GM12878 (cell line): ENCODE measurements around the gene BMP7. TPM values are rescaled to one million over a fixed set of nuclear protein-coding genes. Genes with fewer than 3 reads are reported as not detected.

Source experiments
- ATAC-seq: fragments of 200-7000 bp; cut with Tn5 transposase; 3 replicates; pipeline ENCODE4 v1.9.1; 2020; ENCODE audit warnings: mild to moderate bottlenecking, moderate library complexity
- BruUV-seq: library from RNA; stranded (reverse); fragments of 400-500 nt; replicated peaks from 2 replicates; lab custom pipeline; 2021; lab: Mats Ljungman, UMichigan
- CTCF ChIA-PET: fragments of 300-600 bp; sonication (Branson Sonifier 250); formaldehyde crosslinking; extraction: SDS; loops from one replicate; lab custom pipeline; 2021; ENCODE audit warnings: inconsistent platforms; lab: Yijun Ruan, JAX
- POLR2A ChIA-PET: fragments of 350-600 bp; formaldehyde crosslinking; extraction: SDS; loops from one replicate; lab custom pipeline; 2021; ENCODE audit warnings: inconsistent platforms; lab: Charles Lee
- RAD21 ChIA-PET: fragments of 300-600 bp; sonication (Branson Sonifier 250); formaldehyde crosslinking; loops from one replicate; lab custom pipeline; 2023; ENCODE audit warnings: antibody characterized with exemption; ENCODE audit not compliant: unreplicated experiment; lab: Charles Lee
- SMC1A ChIA-PET: fragments of 300-600 bp; sonication (Branson Sonifier 250); formaldehyde crosslinking; loops from one replicate; lab custom pipeline; 2023; ENCODE audit not compliant: unreplicated experiment, uncharacterized antibody; lab: Charles Lee
- DNase-seq: peaks from one replicate; pipeline ENCODE4 v3.0.0-alpha.2; 2011; ENCODE audit warnings: low read depth, low spot score
- FAIRE-seq: peaks from 3 replicates; lab custom pipeline; 2011; peaks lifted over from hg19 to GRCh38; lab: Jason Lieb, UNC
- H2AFZ ChIP-seq: 2 replicates; pipeline ENCODE4 v1.6.0; 2011; ENCODE audit warnings: low read depth, low read length, control low read depth; ENCODE audit not compliant: control insufficient read depth
- H3K27ac ChIP-seq: 2 replicates; pipeline ENCODE4 v1.5.1; 2011; ENCODE audit warnings: control low read depth; ENCODE audit not compliant: control insufficient read depth, insufficient read depth
- H3K27me3 ChIP-seq, 2 experiments: replicated peaks in 1 of 2; 2 replicates each; pipeline versions ENCODE4 v1.6.0 to v1.6.1; 2011; ENCODE audit warnings: low read length in 1 of 2; ENCODE audit not compliant: control insufficient read depth in 2 of 2, insufficient read depth in 2 of 2
- H3K36me3 ChIP-seq, 2 experiments: 2 replicates each; pipeline ENCODE4 v1.5.1; 2011; ENCODE audit warnings: low read length in 1 of 2; ENCODE audit not compliant: control insufficient read depth in 2 of 2, insufficient read depth in 2 of 2
- H3K4me1 ChIP-seq: 2 replicates; pipeline ENCODE4 v1.6.1; 2011; ENCODE audit warnings: mild to moderate bottlenecking, low read length, moderate library complexity, mixed read lengths; ENCODE audit not compliant: control insufficient read depth, insufficient read depth
- H3K4me2 ChIP-seq: 2 replicates; pipeline ENCODE4 v1.6.0; 2011; ENCODE audit warnings: control low read depth; ENCODE audit not compliant: control insufficient read depth, insufficient read depth
- H3K4me3 ChIP-seq: fragments of 200-600 bp; sonication (generic); 2 replicates; pipeline ENCODE4 v1.5.1; 2016
- H3K79me2 ChIP-seq: 2 replicates; pipeline ENCODE4 v1.6.0; 2011; ENCODE audit warnings: low read length; ENCODE audit not compliant: control insufficient read depth, insufficient read depth
- H3K9ac ChIP-seq: 2 replicates; pipeline ENCODE4 v1.8.0; 2011; ENCODE audit warnings: low read length, control low read depth, mixed read lengths; ENCODE audit not compliant: control insufficient read depth, insufficient read depth
- H3K9me3 ChIP-seq: replicated peaks from 3 replicates; pipeline ENCODE4 v1.5.1; 2011; ENCODE audit warnings: mild to moderate bottlenecking, low read length; ENCODE audit not compliant: control insufficient read depth, insufficient read depth
- H4K20me1 ChIP-seq: 2 replicates; pipeline ENCODE4 v1.6.0; 2011; ENCODE audit not compliant: control insufficient read depth, insufficient read depth
- CHD2 ChIP-seq: IDR thresholded peaks from 2 replicates; pipeline ENCODE4 v1.6.1; 2011; ENCODE audit warnings: low read depth, low read length, improper control_type of control experiment, borderline replicate concordance
- CHD4 ChIP-seq: fragments of 200-600 bp; sonication (generic); IDR thresholded peaks from 2 replicates; pipeline ENCODE4 v1.6.1; 2016; ENCODE audit warnings: mild to moderate bottlenecking
- E2F4 ChIP-seq: IDR thresholded peaks from 2 replicates; pipeline ENCODE4 v1.6.1; 2012; ENCODE audit warnings: low read depth, low read length, improper control_type of control experiment
- E4F1 ChIP-seq: fragments of 450-650 bp; IDR thresholded peaks from 2 replicates; pipeline ENCODE4 v1.6.1; 2018; ENCODE audit warnings: borderline replicate concordance, mild to moderate bottlenecking; ENCODE audit not compliant: partially characterized antibody
- GATAD2B ChIP-seq: fragments of 450-650 bp; conservative IDR thresholded peaks from 2 replicates; pipeline ENCODE4 v1.6.1; 2017; ENCODE audit warnings: low read depth, mild to moderate bottlenecking, moderate library complexity
- HDGF ChIP-seq: fragments of 450-650 bp; IDR thresholded peaks from 2 replicates; pipeline ENCODE4 v1.6.1; 2016; ENCODE audit warnings: antibody characterized with exemption
- IKZF1 ChIP-seq: fragments of 450-650 bp; conservative IDR thresholded peaks from 2 replicates; pipeline ENCODE4 v1.6.1; 2017; ENCODE audit warnings: antibody characterized with exemption, mild to moderate bottlenecking
- JUNB ChIP-seq: IDR thresholded peaks from 2 replicates; pipeline ENCODE4 v1.6.1; 2016; ENCODE audit warnings: antibody characterized with exemption, mild to moderate bottlenecking
- NR2C1 ChIP-seq: fragments of 450-650 bp; IDR thresholded peaks from 2 replicates; pipeline ENCODE4 v1.6.1; 2017; ENCODE audit warnings: antibody characterized with exemption, mild to moderate bottlenecking, moderate library complexity
- PML ChIP-seq: IDR thresholded peaks from 2 replicates; pipeline ENCODE4 v1.6.1; 2012; ENCODE audit warnings: low read length, inconsistent platforms
- RAD21 ChIP-seq: IDR thresholded peaks from 2 replicates; pipeline ENCODE4 v1.6.1; 2011; ENCODE audit warnings: mild to moderate bottlenecking, low read depth, low read length, moderate library complexity; ENCODE audit not compliant: insufficient read depth
- RBBP5 ChIP-seq: fragments of 200-600 bp; sonication (generic); conservative IDR thresholded peaks from 2 replicates; pipeline ENCODE4 v1.6.1; 2016
- RFX5 ChIP-seq: IDR thresholded peaks from 2 replicates; pipeline ENCODE4 v1.6.1; 2011; ENCODE audit warnings: low read depth, low read length, improper control_type of control experiment
- SIN3A ChIP-seq: IDR thresholded peaks from 2 replicates; pipeline ENCODE4 v1.6.1; 2012; ENCODE audit warnings: low read depth, low read length, improper control_type of control experiment
- SMAD5 ChIP-seq: IDR thresholded peaks from 2 replicates; pipeline ENCODE4 v1.6.1; 2016; ENCODE audit warnings: antibody characterized with exemption, low read depth
- SMARCA5 ChIP-seq: fragments of 450-650 bp; IDR thresholded peaks from 2 replicates; pipeline ENCODE4 v1.6.1; 2017; ENCODE audit warnings: mild to moderate bottlenecking
- SREBF1 ChIP-seq: IDR thresholded peaks from 2 replicates; pipeline ENCODE4 v1.6.1; 2012; ENCODE audit warnings: mild to moderate bottlenecking, low read length
- SREBF2 ChIP-seq: IDR thresholded peaks from 2 replicates; pipeline ENCODE4 v1.6.1; 2012; ENCODE audit warnings: mild to moderate bottlenecking, low read length
- TCF7 ChIP-seq: IDR thresholded peaks from 2 replicates; pipeline ENCODE4 v1.6.1; 2014; ENCODE audit warnings: antibody characterized with exemption, borderline replicate concordance
- WGBS: methylation state at CpG from one replicate; pipeline ENCODE4 v1.1.6; 2016; ENCODE audit warnings: low lambda C conversion rate; ENCODE audit not compliant: insufficient replicate concordance, insufficient coverage; ENCODE audit errors: missing lambda C conversion rate; 5-methylcytosine and 5-hydroxymethylcytosine counted together
- in situ Hi-C: fragments of 300-500 bp; cut with MboI; formaldehyde crosslinking; loops from 9 replicates; pipeline ENCODE4 v1.14.3; 2018; ENCODE audit warnings: mixed read lengths
- intact Hi-C: fragments of 100-400 bp; cut with micrococcal nuclease; formaldehyde crosslinking; loops from one replicate; pipeline ENCODE4 v1.14.2; 2022; ENCODE audit not compliant: unreplicated experiment
- polyA plus RNA-seq, 11 experiments: library from polyadenylated mRNA; depleted of rRNA in 4 of 11; unstranded in 6 of 11; stranded (reverse) in 5 of 11; fragments of >200 nt; fragmentation: Nextera tagmentation in 4 of 11; fragmentation: Illumina TruSeq in 1 of 11; extraction: Ambion mirVana in 4 of 11; extraction: Trizol in 1 of 11; gene quantifications; 1 replicate in 1 of 11; 2 replicates in 10 of 11; pipeline versions ENCODE4 v1.2.1 to v1.2.3, GENCODE V29; 2011 to 2016; ENCODE audit warnings: inconsistent platforms in 2 of 11, missing spikeins in 2 of 11, low read depth in 1 of 11
- total RNA-seq, 4 experiments: library from RNA; depleted of rRNA in 3 of 4; stranded (reverse); fragments of >200 nt in 3 of 4; fragmentation: Illumina TruSeq in 1 of 4; extraction: Trizol in 1 of 4; gene quantifications; 2 replicates each; pipeline versions ENCODE4 v1.2.1 to v1.2.3, GENCODE V29; 2013 to 2021

Gene BMP7
- total and polyA plus RNA-seq, 10 of the 15 experiments (the other 5 are each of a cell fraction or from before 2014, with no cell fraction given): 0.18 to 0.51 (median 0.28) TPM; not detected in 7

- ChIA-PET RAD21 (no interaction called here), CTCF (no interaction called here), POLR2A (no interaction called here), SMC1A (no interaction called here)
- Histone ChIP-seq H3K27me3 (peaks cover 0 to 2% of the 10 kb centered on the region in 2 experiments; a peak in 2 of 4 replicates), H3K36me3 (no peaks in the 10 kb centered on the region; a peak in 1 of 4 replicates), H3K9ac (no peak overlapping the region), H3K27ac (no peak overlapping the region), H3K4me3 (no peak overlapping the region), H3K9me3 (no peaks in the 10 kb centered on the region; the same call in 2 of the 3 replicates), H3K4me1 (no peaks in the 10 kb centered on the region), H2AFZ (no peak overlapping the region), H3K4me2 (no peak overlapping the region), H3K79me2 (no peaks in the 10 kb centered on the region), H4K20me1 (no peaks in the 10 kb centered on the region)
- in situ Hi-C loops: no loop called here
- WGBS: 63% methylated on average over 14 of the region's 14 CpGs
- BruUV-seq: no TSS peak
- no peak for FAIRE-seq
- no peak for DNase-seq
- ATAC-seq: no peak
- TF ChIP-seq SREBF1: no peak
- no peak for TF ChIP-seq E4F1
- no peak for TF ChIP-seq JUNB
- no peak for TF ChIP-seq RFX5
- no peak for TF ChIP-seq NR2C1
- TF ChIP-seq E2F4: no peak
- no peak for TF ChIP-seq RBBP5
- no peak for TF ChIP-seq IKZF1
- no peak for TF ChIP-seq SMARCA5
- no peak for TF ChIP-seq CHD2
- TF ChIP-seq SREBF2: no peak
- no peak for TF ChIP-seq TCF7
- TF ChIP-seq SIN3A: no peak
- TF ChIP-seq RAD21: no peak
- no peak for TF ChIP-seq CHD4
- TF ChIP-seq GATAD2B: no peak
- no peak for TF ChIP-seq SMAD5
- TF ChIP-seq PML: no peak
- TF ChIP-seq HDGF: no peak
- intact Hi-C loops: no loop called here
These were observed 34.6 kb upstream of the BMP7 start for GRCh38 chr20:57301026-57301425.
